ENCODE measurements around the gene SIRT4. TPM values are rescaled to one million over a fixed set of nuclear protein-coding genes. Genes with fewer than 3 reads are reported as not detected.
A peak's percentile ranks its signal among the peaks of the same experiment; 100 is the strongest.

The SIRT4 gene
- total and polyA plus RNA-seq, 2 of the 8 experiments (the other 6 are each of a cell fraction or from before 2014, with no cell fraction given) = 3.8 to 4.1 TPM

DNA sequence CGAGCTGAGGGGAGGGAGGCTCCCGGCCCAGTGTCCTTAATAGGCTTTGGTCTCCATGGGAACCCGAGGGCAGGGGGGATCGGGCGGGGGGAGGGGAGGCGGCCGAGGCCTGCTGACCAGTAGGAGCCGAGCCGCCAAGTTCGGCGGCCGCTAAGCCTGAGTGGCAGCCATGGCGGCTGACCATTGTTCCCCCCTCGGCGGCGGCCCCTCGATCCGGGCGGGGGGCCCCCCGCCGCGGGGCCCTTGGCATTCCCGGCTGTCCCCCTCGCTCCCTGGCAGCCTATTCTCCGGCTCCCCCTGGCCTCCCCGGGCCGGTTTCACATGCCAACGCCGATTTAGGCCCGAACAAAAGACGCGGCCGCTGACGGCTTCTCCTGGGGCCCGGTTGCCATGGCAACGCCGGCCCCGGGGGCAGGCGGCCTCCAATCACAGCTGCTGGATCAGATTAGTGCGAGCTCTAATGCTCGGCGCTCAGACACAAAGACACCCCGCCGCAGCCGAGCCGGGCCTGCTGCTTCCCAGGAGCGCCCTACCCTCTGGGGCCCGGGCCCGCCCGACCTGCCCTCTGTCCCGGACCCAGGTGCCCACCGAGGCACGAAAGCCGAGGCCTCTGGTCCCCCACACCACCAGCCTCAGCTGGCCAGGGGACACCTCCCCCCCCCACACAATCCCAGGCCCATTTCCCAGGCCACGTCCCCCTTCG lies 59.5 kb downstream of the SIRT4 start (continued):
- TF ChIP-seq TAF7 (optimal IDR thresholded peaks at IDR 0.05; ENCODE audit: borderline replicate concordance, low read depth, low read length) = peak; percentile 46
- TF ChIP-seq JUN (IDR thresholded peaks at IDR 0.05; ENCODE audit: low read depth, low read length) = no peak
- TF ChIP-seq MAFK (IDR thresholded peaks at IDR 0.05; ENCODE audit: low read depth, low read length) = no peak
- no peak for TF ChIP-seq SP2 (IDR thresholded peaks at IDR 0.05; ENCODE audit: low read length)
- no peak for TF ChIP-seq POU5F1 (IDR thresholded peaks at IDR 0.05; ENCODE audit: low read depth, low read length)
- peak; percentile 64 for TF ChIP-seq TEAD4 (IDR thresholded peaks at IDR 0.05; ENCODE audit: low read depth, low read length)
- peak; percentile 88 for TF ChIP-seq RFX5 (IDR thresholded peaks at IDR 0.05; ENCODE audit: borderline replicate concordance, low read depth, low read length)
- no peak for TF ChIP-seq EZH2 (IDR thresholded peaks at IDR 0.05; ENCODE audit: low read depth, low read length, severe bottlenecking)
- TF ChIP-seq RBBP5 (IDR thresholded peaks at IDR 0.05; ENCODE audit: borderline replicate concordance, low read depth, low read length) = peak; percentile 77; the same call in 1 of the 2 replicates
- TF ChIP-seq YY1 (IDR thresholded peaks at IDR 0.05; ENCODE audit: low read depth, low read length) = peak; percentile 88
- 0 out of 2 replicates have a peak, but pooled peaks have one; percentile 12 for TF ChIP-seq POLR2AphosphoS5 (IDR thresholded peaks at IDR 0.05; ENCODE audit: low read depth, low read length)
- TF ChIP-seq CEBPB (IDR thresholded peaks at IDR 0.05; ENCODE audit: low read depth, low read length) = no peak
- no peak for TF ChIP-seq GTF2F1 (IDR thresholded peaks at IDR 0.05; ENCODE audit: borderline replicate concordance, low read depth, low read length)
- no peak for TF ChIP-seq CBX8 (IDR thresholded peaks at IDR 0.05; ENCODE audit: borderline replicate concordance, low read depth, low read length)
- 0 out of 2 replicates have a peak, but pooled peaks have one; percentile 29 for TF ChIP-seq CHD2 (IDR thresholded peaks at IDR 0.05; ENCODE audit: low read length)
- peak; percentile 56 for TF ChIP-seq CREB1 (IDR thresholded peaks at IDR 0.05)
- TF ChIP-seq EGR1 (IDR thresholded peaks at IDR 0.05; ENCODE audit: borderline replicate concordance, low read depth, low read length) = no peak
- 0 out of 2 replicates have a peak, but pooled peaks have one; percentile 80 for TF ChIP-seq SP4 (IDR thresholded peaks at IDR 0.05; ENCODE audit: low read length)
- peak in 1 of 2 experiments; percentile 44; a peak in 1 of 3 replicates for TF ChIP-seq POLR2A (IDR thresholded peaks at IDR 0.05; ENCODE audit: control extremely low read depth in 1 of 2, low read depth in 2 of 2, low read length in 2 of 2)
- TF ChIP-seq RAD21 (IDR thresholded peaks at IDR 0.05 in 1 of 2, conservative IDR thresholded peaks at IDR 0.05 in 1 of 2; ENCODE audit: low read depth in 2 of 2, low read length in 2 of 2) = peak in 1 of 2 experiments; percentile 1; a peak in 2 of 4 replicates
- TF ChIP-seq, protein P1, sequence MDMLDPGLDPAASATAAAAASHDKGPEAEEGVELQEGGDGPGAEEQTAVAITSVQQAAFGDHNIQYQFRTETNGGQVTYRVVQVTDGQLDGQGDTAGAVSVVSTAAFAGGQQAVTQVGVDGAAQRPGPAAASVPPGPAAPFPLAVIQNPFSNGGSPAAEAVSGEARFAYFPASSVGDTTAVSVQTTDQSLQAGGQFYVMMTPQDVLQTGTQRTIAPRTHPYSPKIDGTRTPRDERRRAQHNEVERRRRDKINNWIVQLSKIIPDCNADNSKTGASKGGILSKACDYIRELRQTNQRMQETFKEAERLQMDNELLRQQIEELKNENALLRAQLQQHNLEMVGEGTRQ (IDR thresholded peaks at IDR 0.05; ENCODE audit: low read length) = peak; percentile 15; the same call in 1 of the 2 replicates

Measured in H1 (cell line).